Measurements from ENCODE around the gene LRBA. TPM values are rescaled to one million over a fixed set of nuclear protein-coding genes. Genes with fewer than 3 reads are reported as not detected.
A peak's percentile ranks its signal among the peaks of the same experiment; 100 is the strongest.

LRBA gene
- total and polyA plus RNA-seq, 9 donors = 9.7 to 49.2 (median 30.4) TPM

- TF ChIP-seq EP300 (IDR thresholded peaks at IDR 0.05) = no peak
- Histone ChIP-seq H3K36me3 (no peaks in the 10 kb centered on the region), H3K9me3 (no peaks in the 10 kb centered on the region), H3K4me3 (no peak overlapping the region), H3K4me1 (ENCODE audit: insufficient read depth) (no peaks in the 10 kb centered on the region), H3K27ac (no peak overlapping the region), H3K27me3 (no peaks in the 10 kb centered on the region)
- 91 to 96% (median 94%) methylated on average over 2 of the region's 2 CpGs for WGBS, 3 donors
- no peak for DNase-seq
- intact Hi-C loops (cut with DNase I) = no loop called here
These were observed 425.9 kb downstream of the LRBA start for GRCh38 chr4:150589157-150589556.

- TF ChIP-seq CTCF (IDR thresholded peaks at IDR 0.05) (no peak), EP300 (IDR thresholded peaks at IDR 0.05) (no peak), POLR2A (IDR thresholded peaks at IDR 0.05) (no peak)
- Histone ChIP-seq H3K36me3 (no peaks in the 10 kb centered on the region), H3K4me3 (no peak overlapping the region), H3K9me3 (no peaks in the 10 kb centered on the region), H3K27me3 (no peaks in the 10 kb centered on the region), H3K27ac (no peak overlapping the region), H3K4me1 (ENCODE audit: insufficient read depth) (no peaks in the 10 kb centered on the region)
- no peak for DNase-seq
- intact Hi-C loops (cut with DNase I) = no loop called here
- 96 to 100% (median 97%) methylated on average over 1 of the region's 1 CpG for whole genome bisulfite sequencing, 3 donors
These were observed 426.8 kb downstream of the LRBA start for GRCh38 chr4:150588316-150588715.

GRCh38 chr4:150586162-150586810 lies 428.8 kb downstream of the LRBA start:
- Histone ChIP-seq H3K27ac (no peak overlapping the region), H3K9me3 (no peaks in the 10 kb centered on the region), H3K27me3 (no peaks in the 10 kb centered on the region), H3K4me1 (ENCODE audit: insufficient read depth) (no peaks in the 10 kb centered on the region), H3K36me3 (no peaks in the 10 kb centered on the region), H3K4me3 (no peak overlapping the region)
- intact Hi-C loops (cut with DNase I) = no loop called here
- no peak for DNase-seq
- TF ChIP-seq CTCF (IDR thresholded peaks at IDR 0.05) = no peak

DNA sequence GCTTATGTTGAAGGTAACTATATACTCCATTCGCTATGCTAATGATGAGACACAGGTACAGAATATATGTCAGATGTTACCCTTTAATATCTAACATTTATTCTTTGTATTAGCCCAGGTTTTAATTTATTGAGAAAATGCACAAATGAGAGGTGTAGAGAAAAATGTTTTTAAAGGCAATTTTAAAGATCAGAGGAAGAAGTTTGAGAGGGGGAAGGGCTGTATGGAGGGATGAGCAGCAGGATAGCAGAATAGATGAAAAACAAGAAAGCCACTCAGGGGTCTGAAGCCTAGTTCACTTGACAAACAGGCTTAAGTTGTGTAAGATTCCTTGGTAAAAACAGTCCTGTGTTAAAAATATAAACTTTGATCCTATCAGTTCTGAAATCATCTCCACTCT lies 429.5 kb downstream of the LRBA start:
- Histone ChIP-seq H3K27ac (no peak overlapping the region), H3K36me3 (no peaks in the 10 kb centered on the region), H3K9me3 (no peaks in the 10 kb centered on the region), H3K4me3 (no peak overlapping the region), H3K4me1 (ENCODE audit: insufficient read depth) (no peaks in the 10 kb centered on the region), H3K27me3 (no peaks in the 10 kb centered on the region)
- WGBS, 3 donors = 95 to 100% (median 97%) methylated on average over 1 of the region's 1 CpG
- intact Hi-C loops (cut with DNase I) = no loop called here
- DNase-seq = no peak
- TF ChIP-seq EP300 (IDR thresholded peaks at IDR 0.05) = no peak
- no peak for TF ChIP-seq POLR2A (IDR thresholded peaks at IDR 0.05)
- TF ChIP-seq CTCF (IDR thresholded peaks at IDR 0.05) = no peak

GRCh38 chr4:150584111-150584915 lies 430.8 kb downstream of the LRBA start:
- Histone ChIP-seq H3K36me3 (no peaks in the 10 kb centered on the region), H3K27me3 (no peaks in the 10 kb centered on the region), H3K4me1 (ENCODE audit: insufficient read depth) (no peaks in the 10 kb centered on the region), H3K27ac (no peak overlapping the region), H3K9me3 (no peaks in the 10 kb centered on the region), H3K4me3 (peak overlapping the region; percentile 27)
- WGBS, 3 donors = 86 to 92% (median 89%) methylated on average over 11 of the region's 11 CpGs
- DNase-seq = no peak
- TF ChIP-seq CTCF (IDR thresholded peaks at IDR 0.05) (no peak), POLR2A (IDR thresholded peaks at IDR 0.05) (no peak), EP300 (IDR thresholded peaks at IDR 0.05) (no peak)
- intact Hi-C loops (cut with DNase I) = no loop called here

All from ovary (tissue), 9 donors.